Gastroesophageal sphincter (tissue), 3 donors: ENCODE measurements around the gene COX10.

Experiments used
- POLR2A ChIP-seq, 2 donors: fragments of 450-650 bp; IDR thresholded peaks; one replicate each; pipeline ENCODE4 v1.6.1; 2017; ENCODE audit warnings: antibody characterized with exemption in 2 of 2, mild to moderate bottlenecking in 2 of 2, moderate library complexity in 1 of 2
- TF ChIP-seq, protein P1 (sequence below), 4 experiments: fragments of 200-600 bp in 2 of 4; fragments of 450-650 bp in 2 of 4; sonication (generic) in 1 of 4; IDR thresholded peaks; one replicate each; pipeline ENCODE4 v1.5.1; 2017 to 2019; ENCODE audit warnings: antibody characterized with exemption in 4 of 4, mild to moderate bottlenecking in 2 of 4, moderate library complexity in 2 of 4

DNA sequence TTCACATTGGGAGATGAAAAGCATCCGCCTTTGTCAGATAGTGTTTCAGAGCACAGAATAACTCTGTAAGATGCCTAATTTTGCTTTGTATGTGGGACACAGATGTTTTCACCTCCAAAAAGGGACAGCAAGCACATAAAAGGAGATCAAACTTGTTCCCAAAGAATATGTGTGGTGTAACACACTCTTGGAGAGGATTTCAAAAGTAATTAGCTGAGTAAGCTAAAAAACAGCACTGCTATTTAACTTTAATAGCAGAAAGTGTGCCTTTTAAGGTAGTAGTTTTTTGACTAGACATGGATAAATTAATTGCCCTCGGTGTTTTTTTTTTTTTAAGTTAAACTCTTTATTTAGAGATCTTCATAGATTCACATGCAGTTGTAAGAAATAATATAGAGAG lies 65.2 kb downstream of the COX10 start:
- TF ChIP-seq POLR2A (IDR thresholded peaks at IDR 0.05) = no peak
- TF ChIP-seq, protein P1, sequence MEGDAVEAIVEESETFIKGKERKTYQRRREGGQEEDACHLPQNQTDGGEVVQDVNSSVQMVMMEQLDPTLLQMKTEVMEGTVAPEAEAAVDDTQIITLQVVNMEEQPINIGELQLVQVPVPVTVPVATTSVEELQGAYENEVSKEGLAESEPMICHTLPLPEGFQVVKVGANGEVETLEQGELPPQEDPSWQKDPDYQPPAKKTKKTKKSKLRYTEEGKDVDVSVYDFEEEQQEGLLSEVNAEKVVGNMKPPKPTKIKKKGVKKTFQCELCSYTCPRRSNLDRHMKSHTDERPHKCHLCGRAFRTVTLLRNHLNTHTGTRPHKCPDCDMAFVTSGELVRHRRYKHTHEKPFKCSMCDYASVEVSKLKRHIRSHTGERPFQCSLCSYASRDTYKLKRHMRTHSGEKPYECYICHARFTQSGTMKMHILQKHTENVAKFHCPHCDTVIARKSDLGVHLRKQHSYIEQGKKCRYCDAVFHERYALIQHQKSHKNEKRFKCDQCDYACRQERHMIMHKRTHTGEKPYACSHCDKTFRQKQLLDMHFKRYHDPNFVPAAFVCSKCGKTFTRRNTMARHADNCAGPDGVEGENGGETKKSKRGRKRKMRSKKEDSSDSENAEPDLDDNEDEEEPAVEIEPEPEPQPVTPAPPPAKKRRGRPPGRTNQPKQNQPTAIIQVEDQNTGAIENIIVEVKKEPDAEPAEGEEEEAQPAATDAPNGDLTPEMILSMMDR (IDR thresholded peaks at IDR 0.05) = no peak
